GM18909 (cell line): ENCODE measurements around the gene HHATL.

ENCODE experiments used
- ATAC-seq: cut with Tn5 transposase; IDR thresholded peaks from one replicate; pipeline ENCODE4 v1.9.1; 2021; ENCODE audit warnings: mild to moderate bottlenecking; ENCODE audit not compliant: unreplicated experiment, poor library complexity

The HHATL gene

GRCh38 chr3:42656680-42657610 lies 45.7 kb downstream of the HHATL start:
- no peak for ATAC-seq

GRCh38 chr3:42655980-42656679 lies 46.5 kb downstream of the HHATL start:
- ATAC-seq, result no peak

GRCh38 chr3:42655331-42655888 lies 47.2 kb downstream of the HHATL start:
- ATAC-seq, result no peak

- ATAC-seq, result no peak
Measured at GRCh38 chr3:42654331-42655201, 48.0 kb downstream of the HHATL start.

- no peak for ATAC-seq
Measured at GRCh38 chr3:42653560-42654330, 48.9 kb downstream of the HHATL start, which contains the start of gene ZBTB47. ZBTB47 (plus strand) TSS chr3:42653697; CDS start chr3:42658356, 4,659 bp downstream.

- no peak for ATAC-seq
Measured at GRCh38 chr3:42653303-42653559, 49.4 kb downstream of the HHATL start.

GRCh38 chr3:42652611-42653302 lies 49.8 kb downstream of the HHATL start:
- peak; percentile 68 for ATAC-seq

GRCh38 chr3:42652251-42652610 lies 50.4 kb downstream of the HHATL start:
- peak; percentile 25 for ATAC-seq

GRCh38 chr3:42651248-42652091 lies 51.1 kb downstream of the HHATL start:
- no peak for ATAC-seq

GRCh38 chr3:42649783-42650182 lies 52.8 kb downstream of the HHATL start:
- no peak for ATAC-seq

- ATAC-seq, result no peak
Measured at GRCh38 chr3:42649006-42649405, 53.6 kb downstream of the HHATL start.

- no peak for ATAC-seq
Measured at GRCh38 chr3:42647821-42648459, 54.7 kb downstream of the HHATL start.
